Activated naive CD8-positive, alpha-beta T cell (primary cell): Measurements from ENCODE around the gene OR10H3.

Experiments
- H3K27ac Mint-ChIP-seq: one replicate; pipeline ENCODE4 v1.8.0; 2021; ENCODE audit warnings: mixed read lengths
- H3K27me3 Mint-ChIP-seq: one replicate; pipeline ENCODE4 v1.8.0; 2021; ENCODE audit warnings: mixed read lengths
- H3K36me3 Mint-ChIP-seq: one replicate; pipeline ENCODE4 v1.8.0; 2021; ENCODE audit warnings: mixed read lengths
- H3K4me1 Mint-ChIP-seq: one replicate; pipeline ENCODE4 v1.8.0; 2021; ENCODE audit warnings: low read depth, mixed read lengths
- H3K4me3 Mint-ChIP-seq: one replicate; pipeline ENCODE4 v1.8.0; 2021; ENCODE audit warnings: mild to moderate bottlenecking, mixed read lengths
- H3K9me3 Mint-ChIP-seq: one replicate; pipeline ENCODE4 v1.8.0; 2021; ENCODE audit warnings: low read depth, mixed read lengths

Gene OR10H3

GRCh38 chr19:15790096-15790495 is 52.3 kb downstream of the OR10H3 start:
- no peaks in the 10 kb centered on the region for H3K4me1 Mint-ChIP-seq
- no peaks in the 10 kb centered on the region for H3K36me3 Mint-ChIP-seq
- H3K9me3 Mint-ChIP-seq: no peaks in the 10 kb centered on the region
- H3K27me3 Mint-ChIP-seq: peaks cover 10% of the 10 kb centered on the region
- H3K27ac Mint-ChIP-seq: no peak overlapping the region
- H3K4me3 Mint-ChIP-seq: no peak overlapping the region
